Amygdala (tissue), 56 donors: ENCODE data around the gene EXPH5.
A peak's percentile ranks its signal among the peaks of the same experiment; 100 is the strongest.

Source experiments
- DNase-seq, 56 donors: peaks; one replicate each; lab custom pipeline; 2025; lab: John Stamatoyannopoulos, UW

The EXPH5 gene

GRCh38 chr11:108486331-108486730, 107.2 kb downstream of the EXPH5 start:
- DNase-seq = no peak

- DNase-seq = no peak
These were observed 110.4 kb downstream of the EXPH5 start for GRCh38 chr11:108483163-108483562.

- no peak for DNase-seq
These were observed 118.7 kb downstream of the EXPH5 start for GRCh38 chr11:108474664-108475463.

GRCh38 chr11:108472681-108473080, 120.9 kb downstream of the EXPH5 start:
- DNase-seq = no peak

- no peak for DNase-seq
These were observed 125.1 kb downstream of the EXPH5 start for GRCh38 chr11:108468478-108468864.

GRCh38 chr11:108467091-108467823, 126.3 kb downstream of the EXPH5 start, which contains the start of gene C11orf65:
C11orf65 (minus strand) TSS chr11:108467529; CDS start chr11:108461559, 5,970 bp downstream.
- DNase-seq = peak; percentile 42 to 98 (median 93)

GRCh38 chr11:108466405-108466804, 127.2 kb downstream of the EXPH5 start:
- no peak for DNase-seq
